ENCODE data around the gene AMIGO3. TPM values are rescaled to one million over a fixed set of nuclear protein-coding genes. Genes with fewer than 3 reads are reported as not detected.
"Not testable (repeated sequence)": the region's sequence is repeated elsewhere in the genome, so short reads cannot be mapped to it uniquely, and the experiment has no call there.

AMIGO3 gene
- total RNA-seq (2014; rRNA removed; shearing (Covaris generic)): 0.41 and 1.0 TPM in 2 replicates

- DNase-seq (ENCODE audit: low spot score): no peak
Measured at GRCh38 chr3:49719214-49719884, at the start of gene AMIGO3. Gene AMIGO3 (minus strand): TSS chr3:49719684. CDS start chr3:49719465, 219 bp downstream.

GRCh38 chr3:49763981-49764380 is 44.5 kb upstream of the AMIGO3 start:
- DNase-seq (ENCODE audit: low spot score): no peak

GRCh38 chr3:49761661-49762060 is 42.2 kb upstream of the AMIGO3 start:
- DNase-seq (ENCODE audit: low spot score): no peak

- DNase-seq (ENCODE audit: low spot score): no peak
Measured at GRCh38 chr3:49759226-49759625, 39.7 kb upstream of the AMIGO3 start.

GRCh38 chr3:49757197-49757596 is 37.7 kb upstream of the AMIGO3 start:
- no peak for DNase-seq (ENCODE audit: low spot score)

- DNase-seq (ENCODE audit: low spot score): no peak
Measured at GRCh38 chr3:49756036-49756435, 36.6 kb upstream of the AMIGO3 start.

GRCh38 chr3:49754536-49754935 is 35.1 kb upstream of the AMIGO3 start:
- DNase-seq (ENCODE audit: low spot score): no peak

- DNase-seq (ENCODE audit: low spot score): no peak
Measured at GRCh38 chr3:49751501-49751900, 32.0 kb upstream of the AMIGO3 start.

GRCh38 chr3:49750056-49750455 is 30.6 kb upstream of the AMIGO3 start:
- DNase-seq (ENCODE audit: low spot score): no peak

- DNase-seq (ENCODE audit: low spot score): not testable (repeated sequence)
Measured at GRCh38 chr3:49748874-49749273, 29.4 kb upstream of the AMIGO3 start.

- DNase-seq (ENCODE audit: low spot score): peak; percentile 45
Measured at GRCh38 chr3:49747792-49748480, 28.5 kb upstream of the AMIGO3 start.

GRCh38 chr3:49745986-49746385 is 26.5 kb upstream of the AMIGO3 start:
- DNase-seq (ENCODE audit: low spot score): peak; percentile 65

- no peak for DNase-seq (ENCODE audit: low spot score)
Measured at GRCh38 chr3:49740427-49740826, 20.9 kb upstream of the AMIGO3 start.

- no peak for DNase-seq (ENCODE audit: low spot score)
Measured at GRCh38 chr3:49738067-49738713, 18.7 kb upstream of the AMIGO3 start.

GRCh38 chr3:49734752-49735151 is 15.3 kb upstream of the AMIGO3 start:
- DNase-seq (ENCODE audit: low spot score): no peak

- no peak for DNase-seq (ENCODE audit: low spot score)
Measured at GRCh38 chr3:49733551-49733950, 14.1 kb upstream of the AMIGO3 start.

GRCh38 chr3:49732597-49732996 is 13.1 kb upstream of the AMIGO3 start:
- DNase-seq (ENCODE audit: low spot score): no peak

GRCh38 chr3:49729966-49730609 is 10.6 kb upstream of the AMIGO3 start:
- DNase-seq (ENCODE audit: low spot score): no peak

- no peak for DNase-seq (ENCODE audit: low spot score)
Measured at GRCh38 chr3:49727924-49728361, 8.5 kb upstream of the AMIGO3 start.

GRCh38 chr3:49727154-49727923 is 7.9 kb upstream of the AMIGO3 start:
- DNase-seq (ENCODE audit: low spot score): no peak

- DNase-seq (ENCODE audit: low spot score): no peak
Measured at GRCh38 chr3:49725906-49726681, 6.6 kb upstream of the AMIGO3 start.

Measured in A172 (cell line).